IMR-90 (cell line): Measurements from ENCODE around the gene CAPN2. TPM values are rescaled to one million over a fixed set of nuclear protein-coding genes. Genes with fewer than 3 reads are reported as not detected.
A peak's percentile ranks its signal among the peaks of the same experiment; 100 is the strongest.

Experiments used
- ATAC-seq: fragments of 200-7000 bp; cut with Tn5 transposase; 2 replicates; pipeline ENCODE4 v1.9.1; 2020; ENCODE audit warnings: low read depth, mild to moderate bottlenecking, moderate library complexity
- BruUV-seq: library from RNA; stranded (reverse); fragments of 400-500 nt; replicated peaks from 2 replicates; lab custom pipeline; 2021; lab: Mats Ljungman, UMichigan
- CTCF ChIA-PET: fragments of 300-600 bp; formaldehyde crosslinking; extraction: SDS; loops from one replicate; lab custom pipeline; 2021; ENCODE audit warnings: antibody characterized with exemption; lab: Yijun Ruan, JAX
- POLR2A ChIA-PET: fragments of 300-600 bp; sonication (Branson Sonifier 250); formaldehyde crosslinking; loops from one replicate; lab custom pipeline; 2022; ENCODE audit warnings: antibody characterized with exemption; ENCODE audit not compliant: unreplicated experiment; lab: Charles Lee
- DNase-seq: peaks from one replicate; pipeline ENCODE4 v3.0.0; 2013
- H2AFZ ChIP-seq: replicated peaks from 2 replicates; pipeline ENCODE3; 2013; ENCODE audit warnings: low read length, mild to moderate bottlenecking; ENCODE audit not compliant: poor library complexity
- H2AK5ac ChIP-seq: 2 replicates; pipeline ENCODE4 v1.6.1; 2013; ENCODE audit warnings: low read depth, low read length, inconsistent platforms
- H2AK9ac ChIP-seq: replicated peaks from 2 replicates; pipeline ENCODE3; 2013; ENCODE audit warnings: mild to moderate bottlenecking, low read depth, low read length, moderate library complexity; ENCODE audit not compliant: poor library complexity
- H2BK120ac ChIP-seq: 2 replicates; pipeline ENCODE4 v1.6.1; 2013; ENCODE audit warnings: low read depth, low read length, inconsistent platforms
- H2BK15ac ChIP-seq: 3 replicates; pipeline ENCODE4 v1.6.1; 2013; ENCODE audit warnings: low read depth, low read length, inconsistent platforms
- H2BK20ac ChIP-seq: 2 replicates; pipeline ENCODE4 v1.6.1; 2013; ENCODE audit warnings: low read depth, mild to moderate bottlenecking, inconsistent platforms, low read length, moderate library complexity
- H2BK5ac ChIP-seq: 2 replicates; pipeline ENCODE4 v1.6.1; 2013; ENCODE audit warnings: mild to moderate bottlenecking, low read depth, low read length, inconsistent platforms; ENCODE audit not compliant: poor library complexity, severe bottlenecking
- H3K14ac ChIP-seq: replicated peaks from 2 replicates; pipeline ENCODE4 v1.6.1; 2013; ENCODE audit warnings: low read depth, low read length, inconsistent platforms
- H3K18ac ChIP-seq: 2 replicates; pipeline ENCODE4 v1.6.1; 2013; ENCODE audit warnings: low read depth, low read length, control low read depth
- H3K23ac ChIP-seq: 2 replicates; pipeline ENCODE4 v1.6.1; 2013; ENCODE audit warnings: low read depth, low read length, inconsistent platforms
- H3K27ac ChIP-seq: 2 replicates; pipeline ENCODE4 v1.5.1; 2013; ENCODE audit warnings: mild to moderate bottlenecking, control low read depth, low read length; ENCODE audit not compliant: insufficient read depth
- H3K27me3 ChIP-seq: 2 replicates; pipeline ENCODE4 v1.6.1; 2013; ENCODE audit warnings: low read length; ENCODE audit not compliant: control insufficient read depth, insufficient read depth
- H3K36me3 ChIP-seq: 2 replicates; pipeline ENCODE4 v1.6.1; 2013; ENCODE audit warnings: low read length, mixed read lengths; ENCODE audit not compliant: control insufficient read depth, insufficient read depth
- H3K4ac ChIP-seq: 2 replicates; pipeline ENCODE4 v1.6.1; 2013; ENCODE audit warnings: low read depth, low read length, inconsistent platforms
- H3K4me1 ChIP-seq: 2 replicates; pipeline ENCODE4 v1.6.1; 2013; ENCODE audit warnings: low read length, mixed read lengths; ENCODE audit not compliant: control insufficient read depth, insufficient read depth
- H3K4me2 ChIP-seq: 2 replicates; pipeline ENCODE4 v1.6.1; 2013; ENCODE audit warnings: low read depth, mild to moderate bottlenecking, control low read depth, low read length, moderate library complexity
- H3K4me3 ChIP-seq: 2 replicates; pipeline ENCODE4 v1.5.1; 2013; ENCODE audit warnings: low read depth, mild to moderate bottlenecking, control low read depth, low read length, moderate library complexity; ENCODE audit not compliant: insufficient read depth
- H3K56ac ChIP-seq: 2 replicates; pipeline ENCODE4 v1.6.1; 2013; ENCODE audit warnings: low read length, inconsistent platforms; ENCODE audit not compliant: insufficient read depth; ENCODE audit errors: extremely low read depth
- H3K79me1 ChIP-seq, 2 experiments: 2 replicates each; pipeline ENCODE4 v1.6.1; 2013; ENCODE audit warnings: low read length in 2 of 2, inconsistent platforms in 1 of 2, low read depth in 1 of 2
- H3K9ac ChIP-seq: 2 replicates; pipeline ENCODE4 v1.6.1; 2013; ENCODE audit warnings: low read depth, low read length, control low read depth
- H3K9me1 ChIP-seq: 2 replicates; pipeline ENCODE4 v1.6.1; 2013; ENCODE audit warnings: low read length, inconsistent platforms; ENCODE audit not compliant: insufficient read depth
- H3K9me3 ChIP-seq: 2 replicates; pipeline ENCODE4 v1.6.1; 2013; ENCODE audit warnings: low read length; ENCODE audit not compliant: control insufficient read depth, insufficient read depth
- H4K20me1 ChIP-seq: 2 replicates; pipeline ENCODE4 v1.6.1; 2013; ENCODE audit warnings: low read length, inconsistent platforms; ENCODE audit not compliant: insufficient read depth
- H4K5ac ChIP-seq: 2 replicates; pipeline ENCODE4 v1.6.1; 2013; ENCODE audit warnings: mild to moderate bottlenecking, low read depth, low read length, control low read depth
- H4K8ac ChIP-seq, 2 experiments: 2 replicates each; pipeline ENCODE4 v1.6.1; 2013; ENCODE audit warnings: low read depth in 2 of 2, low read length in 2 of 2, control low read depth in 1 of 2, inconsistent platforms in 1 of 2
- H4K91ac ChIP-seq: 2 replicates; pipeline ENCODE4 v1.6.1; 2013; ENCODE audit warnings: low read depth, low read length, inconsistent platforms; ENCODE audit not compliant: insufficient read depth
- BHLHE40 ChIP-seq: fragments of 150-350 bp; IDR thresholded peaks from 2 replicates; pipeline ENCODE4 v1.6.1; 2016; ENCODE audit warnings: mild to moderate bottlenecking, low read depth, low read length
- CEBPB ChIP-seq: IDR thresholded peaks from 2 replicates; pipeline ENCODE4 v1.6.1; 2012; ENCODE audit warnings: low read depth, low read length, improper control_type of control experiment
- CHD1 ChIP-seq: IDR thresholded peaks from 2 replicates; pipeline ENCODE4 v1.6.1; 2012; ENCODE audit warnings: low read depth, low read length, improper control_type of control experiment
- FOS ChIP-seq: fragments of 150-350 bp; IDR thresholded peaks from 2 replicates; pipeline ENCODE4 v1.6.1; 2016; ENCODE audit warnings: low read depth, low read length
- MAZ ChIP-seq: IDR thresholded peaks from 2 replicates; pipeline ENCODE4 v1.6.1; 2012; ENCODE audit warnings: low read depth, mild to moderate bottlenecking, low read length, improper control_type of control experiment, moderate library complexity, borderline replicate concordance
- MXI1 ChIP-seq: IDR thresholded peaks from 2 replicates; pipeline ENCODE4 v1.6.1; 2012; ENCODE audit warnings: low read depth, mild to moderate bottlenecking, low read length, moderate library complexity, borderline replicate concordance
- NFE2L2 ChIP-seq: fragments of 150-350 bp; IDR thresholded peaks from 2 replicates; pipeline ENCODE4 v1.6.1; 2016; ENCODE audit warnings: low read depth, mild to moderate bottlenecking, low read length
- POLR2A ChIP-seq: IDR thresholded peaks from 2 replicates; pipeline ENCODE4 v1.6.1; 2012; ENCODE audit warnings: mild to moderate bottlenecking, low read depth, low read length
- RAD21 ChIP-seq: IDR thresholded peaks from 2 replicates; pipeline ENCODE4 v1.6.1; 2012; ENCODE audit warnings: low read length, improper control_type of control experiment
- RCOR1 ChIP-seq: IDR thresholded peaks from 2 replicates; pipeline ENCODE4 v1.6.1; 2012; ENCODE audit warnings: mild to moderate bottlenecking, low read length, improper control_type of control experiment; ENCODE audit not compliant: insufficient replicate concordance
- RFX5 ChIP-seq: IDR thresholded peaks from 2 replicates; pipeline ENCODE4 v1.8.0; 2012; ENCODE audit warnings: low read depth, mild to moderate bottlenecking, low read length, moderate library complexity
- SMC3 ChIP-seq: fragments of 150-350 bp; IDR thresholded peaks from 2 replicates; pipeline ENCODE4 v1.6.1; 2016; ENCODE audit warnings: low read depth, mild to moderate bottlenecking, antibody characterized with exemption, low read length, moderate library complexity
- WGBS, 2 experiments: methylation state at CpG; one replicate each; pipeline versions ENCODE4 v1.1.5 to v1.1.7; 2013; ENCODE audit warnings: missing lambda C conversion rate in 2 of 2; ENCODE audit not compliant: insufficient read length in 1 of 2; ENCODE audit errors: extremely low coverage in 2 of 2; 5-methylcytosine and 5-hydroxymethylcytosine counted together
- dilution Hi-C: fragments of 300-500 bp; cut with HindIII; formaldehyde crosslinking; loops from one replicate; pipeline ENCODE4 v1.14.3; 2018; ENCODE audit warnings: low sequenced_read_pairs; ENCODE audit not compliant: unreplicated experiment
- in situ Hi-C: fragments of 300-500 bp; cut with MboI; formaldehyde crosslinking; loops from 3 replicates; pipeline ENCODE4 v1.14.3; 2019; ENCODE audit warnings: low sequenced_read_pairs, inconsistent platforms, mixed read lengths
- intact Hi-C: fragments of 100-400 bp; cut with micrococcal nuclease; formaldehyde crosslinking; loops from 2 replicates; pipeline ENCODE4 v1.10.0; 2022
- polyA plus RNA-seq, 3 experiments: library from polyadenylated mRNA; depleted of rRNA; stranded (reverse); fragments of >200 nt; gene quantifications; 2 replicates each; pipeline ENCODE4 v1.2.3, GENCODE V29; 2012; ENCODE audit warnings: low replicate concordance in 1 of 3
- total RNA-seq: library from RNA; depleted of rRNA; stranded (reverse); fragments of >200 nt; gene quantifications from 2 replicates; pipeline ENCODE4 v1.2.3, GENCODE V29; 2012
- TF ChIP-seq, protein P1 (sequence below): fragments of 150-350 bp; IDR thresholded peaks from 2 replicates; pipeline ENCODE4 v1.6.1; 2017; ENCODE audit warnings: mild to moderate bottlenecking, antibody characterized with exemption, low read length, low read depth
- TF ChIP-seq, protein P2 (sequence below): conservative IDR thresholded peaks from 2 replicates; pipeline ENCODE4 v1.5.1; 2012; ENCODE audit warnings: mild to moderate bottlenecking, low read depth, low read length, improper control_type of control experiment
- TF ChIP-seq, protein P3 (sequence below): fragments of 150-350 bp; IDR thresholded peaks from 2 replicates; pipeline ENCODE4 v1.6.1; 2016; ENCODE audit warnings: low read depth, mild to moderate bottlenecking, low read length, moderate library complexity, borderline replicate concordance

The CAPN2 gene
- total and polyA plus RNA-seq, 2 of the 4 experiments (the other 2 are of a cell fraction): 339 to 430 TPM

DNA sequence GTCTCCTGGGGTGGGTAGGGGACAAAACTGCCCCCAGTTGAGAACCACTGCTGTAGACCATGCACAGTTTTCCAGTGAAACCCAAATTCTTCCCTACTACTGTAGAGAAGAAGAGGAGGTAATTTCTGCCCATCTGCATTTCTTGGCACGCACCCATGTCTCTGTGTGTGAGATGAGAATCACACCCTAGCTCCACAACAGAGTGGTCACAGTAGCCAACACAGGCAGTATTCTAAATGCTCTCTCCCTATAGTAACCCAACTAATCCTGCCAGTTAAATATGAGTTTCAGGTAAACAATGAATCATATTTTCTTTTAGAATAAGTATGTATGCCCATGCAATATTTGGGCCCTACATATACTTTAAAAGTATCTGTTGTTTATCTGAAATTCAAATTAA, 1.2 kb upstream of the CAPN2 start:
- Histone ChIP-seq H2BK20ac (peak overlapping the region; percentile 30; the same call in 1 of the 2 replicates), H3K9me3 (no peaks in the 10 kb centered on the region), H3K9ac (no peak overlapping the region), H3K14ac (0 out of 2 replicates have a peak overlapping the region, but pooled peaks have one; percentile 11), H4K8ac (no peak overlapping the region), H3K56ac (no peak overlapping the region), H2BK15ac (peak overlapping the region; percentile 61; the same call in 1 of the 3 replicates), H2AK9ac (no peak overlapping the region), H3K79me1 (peaks cover 5 to 44% of the 10 kb centered on the region in 2 experiments; a peak in 2 of 4 replicates), H3K23ac (peak overlapping the region; percentile 45; the same call in 1 of the 2 replicates), H3K4me1 (peaks cover 28% of the 10 kb centered on the region), H2BK5ac (peak overlapping the region; percentile 4), H3K27me3 (no peaks in the 10 kb centered on the region), H3K27ac (no peak overlapping the region), H2AFZ (no peak overlapping the region), H3K4me2 (no peak overlapping the region), H3K36me3 (peaks cover 2% of the 10 kb centered on the region; the same call in 1 of the 2 replicates), H3K9me1 (peaks cover 10% of the 10 kb centered on the region), H3K4me3 (no peak overlapping the region), H2AK5ac (peak overlapping the region; percentile 56; the same call in 1 of the 2 replicates), H4K20me1 (peaks cover 19% of the 10 kb centered on the region), H3K18ac (no peak overlapping the region), H3K4ac (peak overlapping the region; percentile 39), H2BK120ac (peak overlapping the region; percentile 44; the same call in 1 of the 2 replicates), H4K91ac (peak overlapping the region; percentile 17; the same call in 1 of the 2 replicates), H4K5ac (no peak overlapping the region)
- TF ChIP-seq MXI1: no peak
- no peak for TF ChIP-seq RAD21
- no peak for TF ChIP-seq NFE2L2
- TF ChIP-seq POLR2A: no peak
- no peak for TF ChIP-seq FOS
- TF ChIP-seq, protein P1, sequence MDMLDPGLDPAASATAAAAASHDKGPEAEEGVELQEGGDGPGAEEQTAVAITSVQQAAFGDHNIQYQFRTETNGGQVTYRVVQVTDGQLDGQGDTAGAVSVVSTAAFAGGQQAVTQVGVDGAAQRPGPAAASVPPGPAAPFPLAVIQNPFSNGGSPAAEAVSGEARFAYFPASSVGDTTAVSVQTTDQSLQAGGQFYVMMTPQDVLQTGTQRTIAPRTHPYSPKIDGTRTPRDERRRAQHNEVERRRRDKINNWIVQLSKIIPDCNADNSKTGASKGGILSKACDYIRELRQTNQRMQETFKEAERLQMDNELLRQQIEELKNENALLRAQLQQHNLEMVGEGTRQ: no peak
- no peak for TF ChIP-seq MAZ
- no peak for TF ChIP-seq SMC3
- TF ChIP-seq RFX5: no peak
- TF ChIP-seq, protein P2, sequence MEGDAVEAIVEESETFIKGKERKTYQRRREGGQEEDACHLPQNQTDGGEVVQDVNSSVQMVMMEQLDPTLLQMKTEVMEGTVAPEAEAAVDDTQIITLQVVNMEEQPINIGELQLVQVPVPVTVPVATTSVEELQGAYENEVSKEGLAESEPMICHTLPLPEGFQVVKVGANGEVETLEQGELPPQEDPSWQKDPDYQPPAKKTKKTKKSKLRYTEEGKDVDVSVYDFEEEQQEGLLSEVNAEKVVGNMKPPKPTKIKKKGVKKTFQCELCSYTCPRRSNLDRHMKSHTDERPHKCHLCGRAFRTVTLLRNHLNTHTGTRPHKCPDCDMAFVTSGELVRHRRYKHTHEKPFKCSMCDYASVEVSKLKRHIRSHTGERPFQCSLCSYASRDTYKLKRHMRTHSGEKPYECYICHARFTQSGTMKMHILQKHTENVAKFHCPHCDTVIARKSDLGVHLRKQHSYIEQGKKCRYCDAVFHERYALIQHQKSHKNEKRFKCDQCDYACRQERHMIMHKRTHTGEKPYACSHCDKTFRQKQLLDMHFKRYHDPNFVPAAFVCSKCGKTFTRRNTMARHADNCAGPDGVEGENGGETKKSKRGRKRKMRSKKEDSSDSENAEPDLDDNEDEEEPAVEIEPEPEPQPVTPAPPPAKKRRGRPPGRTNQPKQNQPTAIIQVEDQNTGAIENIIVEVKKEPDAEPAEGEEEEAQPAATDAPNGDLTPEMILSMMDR: no peak
- TF ChIP-seq BHLHE40: no peak
- TF ChIP-seq RCOR1: no peak
- no peak for TF ChIP-seq CEBPB
- no peak for TF ChIP-seq CHD1
- TF ChIP-seq, protein P3, sequence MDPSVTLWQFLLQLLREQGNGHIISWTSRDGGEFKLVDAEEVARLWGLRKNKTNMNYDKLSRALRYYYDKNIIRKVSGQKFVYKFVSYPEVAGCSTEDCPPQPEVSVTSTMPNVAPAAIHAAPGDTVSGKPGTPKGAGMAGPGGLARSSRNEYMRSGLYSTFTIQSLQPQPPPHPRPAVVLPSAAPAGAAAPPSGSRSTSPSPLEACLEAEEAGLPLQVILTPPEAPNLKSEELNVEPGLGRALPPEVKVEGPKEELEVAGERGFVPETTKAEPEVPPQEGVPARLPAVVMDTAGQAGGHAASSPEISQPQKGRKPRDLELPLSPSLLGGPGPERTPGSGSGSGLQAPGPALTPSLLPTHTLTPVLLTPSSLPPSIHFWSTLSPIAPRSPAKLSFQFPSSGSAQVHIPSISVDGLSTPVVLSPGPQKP: no peak
- DNase-seq (peak; percentile 60), ATAC-seq (no peak)
- CTCF ChIA-PET: interaction anchor here (0.9 to 3.5 kb wide), 2 partner anchors 30 to 39 kb away, joined by 4 to 21 read pairs; no protein-coding TSS in a partner anchor
- intact Hi-C loops (no loop called here), dilution Hi-C loops (no loop called here), in situ Hi-C loops (no loop called here)
- BruUV-seq: no TSS peak
- POLR2A ChIA-PET: no interaction called here
- WGBS, 2 experiments: no CpG with 5 or more reads among the region's 1 CpG
